GM13976 (cell line): ENCODE data around the gene DNM2.

Experiments used
- DNase-seq: peaks from one replicate; pipeline ENCODE4 v3.0.0; 2012; ENCODE audit warnings: low spot score
- in situ Hi-C: fragments of 300-500 bp; cut with MboI; formaldehyde crosslinking; loops from one replicate; pipeline ENCODE4 v1.12.0; 2022; ENCODE audit warnings: low sequenced_read_pairs, mixed read lengths, inconsistent platforms; ENCODE audit not compliant: unreplicated experiment
- TF ChIP-seq, protein P1 (sequence below): IDR thresholded peaks from 2 replicates; pipeline ENCODE4 v1.5.1; 2012; ENCODE audit warnings: borderline replicate concordance, mild to moderate bottlenecking; ENCODE audit not compliant: insufficient read depth; ENCODE audit errors: extremely low read depth, missing control alignments, control extremely low read depth

The DNM2 gene

DNA sequence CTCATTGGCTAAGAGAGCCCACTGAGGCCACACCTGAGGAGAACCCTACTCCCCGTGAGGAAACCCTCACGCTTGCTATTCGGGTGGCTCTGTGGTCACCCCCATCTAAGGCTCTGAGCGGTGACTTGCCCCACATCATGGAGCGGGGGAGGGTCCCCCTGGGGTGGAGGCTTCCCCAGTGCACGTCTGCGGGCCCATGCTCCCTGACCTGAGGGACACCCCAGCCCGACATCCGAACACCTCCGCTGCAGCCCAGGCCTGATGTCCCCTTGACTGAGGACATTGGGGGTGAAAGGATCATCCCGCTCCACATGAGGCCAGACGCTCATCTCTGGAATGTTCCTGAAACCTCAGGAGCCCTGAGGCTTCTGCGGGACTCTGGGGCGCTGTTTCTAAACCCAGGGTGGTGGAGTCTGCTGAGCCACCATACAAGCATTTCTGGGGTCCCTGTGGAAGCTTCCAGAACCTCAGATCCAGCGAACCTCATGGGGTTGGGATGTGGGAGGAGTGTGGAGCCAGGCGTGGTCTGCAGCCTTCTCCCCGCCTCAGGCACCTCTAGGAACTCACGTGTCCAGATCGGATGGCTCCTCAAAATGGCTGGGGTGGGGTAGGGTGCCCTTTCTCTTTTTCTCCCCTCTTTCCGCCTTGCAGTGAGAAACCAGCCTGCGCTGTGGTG lies 98.2 kb downstream of the DNM2 start:
- in situ Hi-C loops, result no loop called here
- TF ChIP-seq, protein P1, sequence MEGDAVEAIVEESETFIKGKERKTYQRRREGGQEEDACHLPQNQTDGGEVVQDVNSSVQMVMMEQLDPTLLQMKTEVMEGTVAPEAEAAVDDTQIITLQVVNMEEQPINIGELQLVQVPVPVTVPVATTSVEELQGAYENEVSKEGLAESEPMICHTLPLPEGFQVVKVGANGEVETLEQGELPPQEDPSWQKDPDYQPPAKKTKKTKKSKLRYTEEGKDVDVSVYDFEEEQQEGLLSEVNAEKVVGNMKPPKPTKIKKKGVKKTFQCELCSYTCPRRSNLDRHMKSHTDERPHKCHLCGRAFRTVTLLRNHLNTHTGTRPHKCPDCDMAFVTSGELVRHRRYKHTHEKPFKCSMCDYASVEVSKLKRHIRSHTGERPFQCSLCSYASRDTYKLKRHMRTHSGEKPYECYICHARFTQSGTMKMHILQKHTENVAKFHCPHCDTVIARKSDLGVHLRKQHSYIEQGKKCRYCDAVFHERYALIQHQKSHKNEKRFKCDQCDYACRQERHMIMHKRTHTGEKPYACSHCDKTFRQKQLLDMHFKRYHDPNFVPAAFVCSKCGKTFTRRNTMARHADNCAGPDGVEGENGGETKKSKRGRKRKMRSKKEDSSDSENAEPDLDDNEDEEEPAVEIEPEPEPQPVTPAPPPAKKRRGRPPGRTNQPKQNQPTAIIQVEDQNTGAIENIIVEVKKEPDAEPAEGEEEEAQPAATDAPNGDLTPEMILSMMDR, result no peak
- no peak for DNase-seq

DNA sequence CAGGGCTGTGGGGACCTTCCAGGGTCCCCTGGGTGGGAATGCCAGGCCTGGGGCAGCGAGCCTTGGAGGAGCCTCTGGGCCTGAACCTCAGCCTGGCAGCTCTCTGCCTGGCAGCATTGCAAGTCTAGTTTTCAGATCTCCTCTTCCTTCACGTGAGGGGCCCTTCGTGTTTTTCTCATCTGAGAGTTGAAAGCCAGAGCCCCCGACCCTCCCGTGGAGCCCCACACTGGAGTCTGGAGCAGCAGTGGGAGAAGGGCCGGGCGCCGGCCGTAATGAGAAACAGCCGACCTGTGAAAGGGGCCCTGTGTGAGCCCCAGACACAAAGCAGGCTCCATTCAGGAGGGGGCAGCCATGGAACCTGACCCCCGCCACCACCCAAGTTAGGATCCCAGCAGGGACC lies 98.8 kb downstream of the DNM2 start:
- in situ Hi-C loops, result no loop called here
- DNase-seq, result no peak
- TF ChIP-seq, protein P1, result no peak

DNA sequence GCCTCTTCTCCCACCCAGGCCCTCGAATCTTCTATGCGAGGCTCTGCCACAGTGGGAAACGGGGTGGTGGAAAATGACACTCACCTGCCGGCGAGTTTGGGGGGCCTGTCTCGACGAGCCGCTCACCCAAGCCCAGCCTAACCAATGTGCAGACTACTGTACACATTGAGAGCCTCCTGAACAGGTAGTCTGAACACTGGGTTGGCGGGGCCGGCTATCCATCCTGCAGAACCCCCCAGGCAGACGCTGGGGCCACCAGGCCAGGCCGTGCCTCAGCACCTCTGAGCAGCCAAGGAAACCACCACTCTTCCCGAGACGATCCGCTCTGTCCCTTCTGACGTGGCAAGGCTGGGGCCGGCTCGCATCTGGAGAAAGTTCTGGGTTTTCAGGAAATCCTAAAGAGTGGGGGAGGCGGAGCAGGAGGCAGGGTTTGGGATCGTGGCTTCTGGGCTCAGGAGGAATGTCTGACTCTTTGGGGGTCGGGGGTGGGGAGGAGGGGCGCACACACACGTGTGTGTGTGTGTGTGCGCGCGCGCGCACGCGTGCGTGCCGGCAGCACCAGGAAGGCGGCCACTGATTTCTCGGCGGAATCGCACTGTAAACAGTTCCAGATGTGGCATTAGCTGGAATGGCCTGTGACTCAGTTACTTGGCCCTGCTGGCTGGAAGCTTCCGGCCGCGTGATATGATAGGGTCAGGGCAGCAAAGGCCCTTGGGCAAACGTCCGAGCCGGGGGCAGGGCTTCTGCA lies 99.6 kb downstream of the DNM2 start:
- no peak for DNase-seq
- in situ Hi-C loops, result no loop called here
- TF ChIP-seq, protein P1, result no peak

DNA sequence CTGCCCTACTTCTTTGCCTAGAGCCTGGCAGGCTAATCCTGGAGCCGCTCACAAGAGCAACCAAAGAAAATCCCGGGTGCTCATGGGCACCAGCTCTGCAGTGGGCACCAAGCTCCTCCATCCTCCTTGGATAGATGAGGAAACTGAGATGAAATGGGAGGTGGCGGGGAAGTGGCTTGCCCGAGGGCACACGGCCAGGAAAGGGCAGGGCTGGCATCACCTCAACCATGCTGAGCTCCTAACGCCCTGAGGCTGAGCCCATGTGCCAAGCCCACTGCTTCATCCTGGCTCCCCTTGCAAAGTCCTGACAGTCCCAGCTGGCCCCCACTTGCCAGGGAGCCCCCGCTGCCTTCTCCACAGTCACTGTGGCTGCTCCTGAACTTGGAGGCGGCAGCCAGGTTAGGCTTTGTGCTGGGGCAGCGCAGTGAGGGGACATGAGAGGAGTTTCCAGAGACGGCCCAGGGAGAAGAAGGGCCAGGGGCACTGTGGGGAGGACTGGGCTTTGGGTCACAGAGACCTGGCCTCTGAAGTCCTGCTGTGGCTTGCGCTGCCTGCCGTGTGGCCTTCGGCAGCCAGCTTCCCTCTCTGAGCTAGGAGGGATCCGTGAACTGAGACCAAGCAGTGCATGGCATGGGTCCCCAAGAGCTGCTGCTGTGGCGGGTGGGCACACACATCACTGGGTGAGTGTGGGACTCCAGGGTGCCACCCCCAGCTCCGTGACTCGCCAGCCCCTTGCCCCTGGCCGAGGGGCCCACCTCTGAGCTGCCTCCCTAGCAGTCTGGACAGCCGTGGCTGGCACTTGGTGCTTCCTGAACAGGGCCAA lies 100.6 kb downstream of the DNM2 start:
- TF ChIP-seq, protein P1, result no peak
- in situ Hi-C loops, result no loop called here
- DNase-seq, result no peak

DNA sequence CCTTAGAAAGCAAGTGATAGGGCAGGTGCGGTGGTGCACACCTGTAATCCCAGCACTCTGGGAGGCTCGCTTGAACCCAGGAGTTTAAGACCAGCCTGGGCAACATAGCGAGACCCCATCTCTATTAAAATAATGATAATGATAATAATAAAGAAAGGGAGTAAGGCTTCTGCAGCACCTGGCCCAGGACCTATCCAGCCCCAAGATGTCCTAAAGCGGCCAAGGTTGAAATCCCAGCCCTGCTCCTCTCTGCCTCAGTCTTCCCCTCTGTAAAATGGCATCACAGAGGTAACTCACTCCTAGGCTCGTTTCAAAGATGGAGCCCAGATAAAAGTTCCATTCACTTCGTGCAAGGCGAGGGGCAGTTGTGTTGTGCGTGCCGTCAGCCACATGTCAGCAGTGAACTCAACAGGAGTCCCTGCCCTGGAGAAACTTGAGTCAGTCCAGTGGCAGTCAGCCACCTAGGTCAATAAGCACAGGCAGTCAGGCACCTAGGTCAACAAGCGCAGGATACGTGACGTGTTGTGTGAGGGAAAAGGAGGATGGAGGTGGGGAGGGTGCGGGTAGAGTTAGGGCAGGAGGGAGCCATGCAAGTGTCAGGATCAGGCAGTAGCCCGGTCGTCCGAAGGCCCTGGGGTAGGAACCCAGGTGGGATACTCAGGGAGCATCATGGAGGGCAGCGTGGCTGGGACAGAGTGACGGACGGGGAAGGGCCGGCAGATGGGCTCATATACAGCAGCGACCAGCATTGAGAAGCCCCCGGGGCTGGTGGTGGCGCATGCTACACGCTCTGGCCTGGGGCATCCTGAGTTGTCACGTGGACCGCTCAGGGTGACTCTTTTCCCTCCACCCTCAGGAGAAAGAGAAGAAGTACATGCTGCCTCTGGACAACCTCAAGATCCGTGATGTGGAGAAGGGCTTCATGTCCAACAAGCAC lies 101.5 kb downstream of the DNM2 start:
- in situ Hi-C loops, result no loop called here
- TF ChIP-seq, protein P1, result no peak
- no peak for DNase-seq

DNA sequence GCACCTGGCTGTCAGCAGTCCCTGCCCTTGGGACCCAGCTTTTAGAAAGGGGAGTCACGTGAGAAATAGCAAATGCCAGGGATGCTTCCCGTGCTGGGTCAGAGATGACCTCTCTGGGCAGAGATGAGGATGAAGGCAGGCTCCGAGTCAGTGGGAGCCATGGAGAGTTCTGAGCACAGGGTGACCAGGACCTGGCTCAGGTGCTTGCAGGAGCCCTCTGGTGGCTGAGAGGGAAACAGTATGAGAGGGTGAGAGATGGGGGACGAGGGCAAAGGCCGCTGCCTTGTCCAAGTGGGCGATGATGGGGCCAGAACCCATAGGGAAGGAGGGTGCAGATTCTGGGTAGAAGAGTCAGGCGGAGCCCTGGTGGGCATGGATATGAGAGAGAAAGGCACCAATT lies 102.3 kb downstream of the DNM2 start:
- DNase-seq, result no peak
- TF ChIP-seq, protein P1, result peak; percentile 22
- in situ Hi-C loops, result no loop called here
